Osteocyte (in vitro differentiated cells): Measurements from ENCODE around the gene VPS37D. TPM values are rescaled to one million over a fixed set of nuclear protein-coding genes. Genes with fewer than 3 reads are reported as not detected.
"Not testable (repeated sequence)": the region's sequence is repeated elsewhere in the genome, so short reads cannot be mapped to it uniquely, and the experiment has no call there.

Experiments
- DNase-seq: peaks from one replicate; pipeline ENCODE4 v3.0.0; 2021; ENCODE audit warnings: mixed read lengths; ENCODE audit not compliant: unreplicated experiment; ENCODE audit errors: extremely low spot score
- H3K27ac Mint-ChIP-seq: one replicate; pipeline ENCODE4 v1.8.0; 2021; ENCODE audit warnings: mild to moderate bottlenecking, mixed read lengths; ENCODE audit not compliant: unreplicated experiment
- H3K27me3 Mint-ChIP-seq: one replicate; pipeline ENCODE4 v1.8.0; 2021; ENCODE audit warnings: mixed read lengths; ENCODE audit not compliant: unreplicated experiment
- H3K36me3 Mint-ChIP-seq: one replicate; pipeline ENCODE4 v1.8.0; 2021; ENCODE audit warnings: mixed read lengths; ENCODE audit not compliant: unreplicated experiment
- H3K4me1 Mint-ChIP-seq: one replicate; pipeline ENCODE4 v1.8.0; 2021; ENCODE audit warnings: mixed read lengths; ENCODE audit not compliant: unreplicated experiment
- H3K4me3 Mint-ChIP-seq: one replicate; pipeline ENCODE4 v1.8.0; 2021; ENCODE audit warnings: mild to moderate bottlenecking, moderate library complexity, mixed read lengths; ENCODE audit not compliant: unreplicated experiment
- H3K9me3 Mint-ChIP-seq: one replicate; pipeline ENCODE4 v1.8.0; 2021; ENCODE audit warnings: mixed read lengths; ENCODE audit not compliant: unreplicated experiment
- CTCF ChIP-seq: fragments of 200-600 bp; sonication (generic); IDR thresholded peaks from 2 replicates; pipeline ENCODE4 v1.5.0; 2021; ENCODE audit warnings: antibody characterized with exemption, mild to moderate bottlenecking, moderate library complexity
- total RNA-seq: library from RNA; stranded (reverse); gene quantifications from 2 replicates; pipeline ENCODE4 v1.2.1, GENCODE V29; 2021

Gene VPS37D
- total RNA-seq, 1 donor from 2014 or later: 5.0 TPM

GRCh38 chr7:73674468-73675124, 7.0 kb downstream of the VPS37D start:
- no peak for DNase-seq
- no peak for TF ChIP-seq CTCF
- Mint-ChIP-seq H3K9me3 (no peaks in the 10 kb centered on the region), H3K4me3 (no peak overlapping the region), H3K27me3 (no peaks in the 10 kb centered on the region), H3K4me1 (peaks cover 3% of the 10 kb centered on the region), H3K27ac (no peak overlapping the region), H3K36me3 (peaks cover 14% of the 10 kb centered on the region)

- not testable (repeated sequence) for H3K9me3 Mint-ChIP-seq, DNase-seq, H3K27me3 Mint-ChIP-seq, H3K27ac Mint-ChIP-seq, H3K4me3 Mint-ChIP-seq
- peaks cover 13% of the 10 kb centered on the region for H3K4me1 Mint-ChIP-seq
- peaks cover 14% of the 10 kb centered on the region for H3K36me3 Mint-ChIP-seq
Observed at GRCh38 chr7:73676062-73676461, 8.4 kb downstream of the VPS37D start.

GRCh38 chr7:73678862-73679261, 11.2 kb downstream of the VPS37D start:
- peaks cover 10% of the 10 kb centered on the region for H3K36me3 Mint-ChIP-seq
- H3K4me1 Mint-ChIP-seq: peaks cover 29% of the 10 kb centered on the region
- DNase-seq: no peak
- no peaks in the 10 kb centered on the region for H3K27me3 Mint-ChIP-seq
- H3K27ac Mint-ChIP-seq: no peak overlapping the region
- H3K9me3 Mint-ChIP-seq: no peaks in the 10 kb centered on the region
- H3K4me3 Mint-ChIP-seq: no peak overlapping the region
- no peak for TF ChIP-seq CTCF

GRCh38 chr7:73679709-73680108, 12.1 kb downstream of the VPS37D start:
- no peak overlapping the region for H3K4me3 Mint-ChIP-seq
- no peak for DNase-seq
- no peak overlapping the region for H3K27ac Mint-ChIP-seq
- H3K9me3 Mint-ChIP-seq: no peaks in the 10 kb centered on the region
- peaks cover 10% of the 10 kb centered on the region for H3K36me3 Mint-ChIP-seq
- H3K4me1 Mint-ChIP-seq: peaks cover 33% of the 10 kb centered on the region
- H3K27me3 Mint-ChIP-seq: no peaks in the 10 kb centered on the region
- no peak for TF ChIP-seq CTCF

- no peak for DNase-seq
- Mint-ChIP-seq H3K4me3 (peak overlapping the region; percentile 95), H3K4me1 (peaks cover 33% of the 10 kb centered on the region), H3K27ac (no peak overlapping the region), H3K27me3 (no peaks in the 10 kb centered on the region), H3K36me3 (peaks cover 10% of the 10 kb centered on the region), H3K9me3 (no peaks in the 10 kb centered on the region)
- no peak for TF ChIP-seq CTCF
Observed at GRCh38 chr7:73680501-73680900, 12.9 kb downstream of the VPS37D start.
